ENCODE measurements around the gene GPR137.

The GPR137 gene

GRCh38 chr11:64286801-64287159 lies 1.1 kb downstream of the GPR137 start:
- no peak for DNase-seq (ENCODE audit: low read depth)

- DNase-seq (ENCODE audit: low read depth): no peak
Measured at GRCh38 chr11:64287676-64288352, 2.2 kb downstream of the GPR137 start.

DNA sequence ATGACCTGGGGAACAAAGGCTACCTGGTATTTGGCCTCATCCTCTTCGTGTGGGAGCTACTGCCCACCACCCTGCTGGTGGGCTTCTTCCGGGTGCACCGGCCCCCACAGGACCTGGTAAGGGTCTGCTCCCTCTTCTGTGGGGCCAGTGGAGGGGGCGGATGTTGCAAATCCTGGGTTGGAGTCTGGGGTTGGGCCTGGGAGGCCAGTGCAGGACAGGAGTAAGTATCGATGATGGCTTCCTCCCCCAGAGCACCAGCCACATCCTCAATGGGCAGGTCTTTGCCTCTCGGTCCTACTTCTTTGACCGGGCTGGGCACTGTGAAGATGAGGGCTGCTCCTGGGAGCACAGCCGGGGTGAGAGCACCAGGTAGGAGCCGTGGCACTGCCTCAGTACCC lies 2.7 kb downstream of the GPR137 start:
- DNase-seq (ENCODE audit: low read depth): no peak

DNA sequence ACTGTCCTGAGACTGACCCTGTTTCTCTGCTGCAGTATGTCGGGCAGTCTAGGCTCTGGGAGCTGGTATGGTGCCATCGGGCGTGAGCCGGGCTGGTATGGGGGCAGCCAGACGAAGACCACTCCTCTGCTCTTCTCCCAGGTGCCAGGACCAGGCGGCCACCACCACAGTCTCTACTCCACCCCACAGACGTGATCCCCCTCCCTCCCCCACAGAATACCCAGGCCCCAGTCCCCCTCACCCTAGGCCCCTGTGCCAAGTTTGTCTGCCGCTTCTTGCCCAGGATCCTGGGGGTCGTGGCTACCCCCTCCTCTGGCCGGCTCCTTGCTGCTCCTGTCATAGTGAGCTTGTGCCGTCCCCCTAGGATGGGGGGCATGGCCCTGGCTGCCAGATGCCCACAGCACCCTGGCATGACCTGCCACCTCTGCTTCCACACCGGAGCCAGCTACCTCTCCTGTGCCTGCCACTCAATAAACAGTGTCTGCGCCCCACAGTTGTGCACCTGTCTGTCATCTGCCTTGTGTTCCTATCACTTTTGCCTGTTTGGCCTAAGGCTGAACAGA lies 3.4 kb downstream of the GPR137 start:
- DNase-seq (ENCODE audit: low read depth): no peak

GRCh38 chr11:64290352-64291261 lies 5.0 kb downstream of the GPR137 start:
- no peak for DNase-seq (ENCODE audit: low read depth)

- no peak for DNase-seq (ENCODE audit: low read depth)
Measured at GRCh38 chr11:64291262-64291751, 5.7 kb downstream of the GPR137 start, which contains the start of gene KCNK4. Gene KCNK4 (plus strand): TSS chr11:64291302. CDS start chr11:64293019, 1,717 bp downstream.

- no peak for DNase-seq (ENCODE audit: low read depth)
Measured at GRCh38 chr11:64291752-64292459, 6.3 kb downstream of the GPR137 start.

DNA sequence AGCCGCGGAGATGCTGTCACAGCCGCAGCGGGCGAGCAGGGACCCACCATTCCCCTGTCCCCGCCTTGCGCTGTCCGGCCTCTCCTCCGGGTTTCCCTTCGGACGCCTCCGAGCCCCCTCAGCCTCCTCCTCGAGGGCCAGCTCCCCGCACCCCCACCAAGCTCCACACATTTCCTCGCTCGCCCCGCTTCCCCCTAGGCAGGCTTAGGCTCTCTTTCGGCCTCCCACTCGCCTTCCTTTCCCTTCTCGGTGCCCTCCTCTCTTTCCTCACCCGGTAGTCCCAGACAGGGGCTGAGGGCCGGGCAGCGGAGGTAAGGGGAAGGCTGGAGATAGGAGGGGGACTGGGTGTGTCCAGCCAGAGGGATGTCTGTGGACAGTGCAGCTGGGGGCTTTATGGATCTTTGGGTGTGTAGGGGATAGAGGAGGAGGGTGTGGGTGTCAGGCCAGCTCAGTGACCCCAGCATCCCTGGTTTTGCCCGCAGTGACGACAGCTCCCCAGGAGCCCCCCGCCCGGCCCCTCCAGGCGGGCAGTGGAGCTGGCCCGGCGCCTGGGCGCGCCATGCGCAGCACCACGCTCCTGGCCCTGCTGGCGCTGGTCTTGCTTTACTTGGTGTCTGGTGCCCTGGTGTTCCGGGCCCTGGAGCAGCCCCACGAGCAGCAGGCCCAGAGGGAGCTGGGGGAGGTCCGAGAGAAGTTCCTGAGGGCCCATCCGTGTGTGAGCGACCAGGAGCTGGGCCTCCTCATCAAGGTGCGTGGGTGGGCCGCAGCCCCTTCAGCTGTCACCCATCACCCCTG lies 7.0 kb downstream of the GPR137 start:
- no peak for DNase-seq (ENCODE audit: low read depth)

DNA sequence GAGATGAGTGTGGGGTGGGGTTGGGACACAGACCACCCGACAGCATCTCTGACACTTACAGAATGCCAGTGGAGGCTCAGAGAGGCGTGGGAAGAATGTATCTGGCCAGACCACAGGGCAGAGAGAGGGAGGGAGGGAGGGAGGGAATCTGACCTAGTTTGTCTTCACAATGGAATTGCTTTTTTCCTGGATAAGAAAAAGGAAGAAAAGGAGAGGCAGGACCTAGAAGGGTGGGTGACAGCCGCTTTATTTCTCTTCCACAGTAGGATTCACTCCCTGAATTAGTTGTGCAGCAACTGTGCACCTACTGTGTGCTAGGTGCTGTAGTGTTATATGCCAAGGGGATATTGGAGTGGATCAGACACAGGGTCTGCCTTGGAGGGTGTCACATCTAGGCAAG lies 9.1 kb downstream of the GPR137 start:
- DNase-seq (ENCODE audit: low read depth): no peak

- DNase-seq (ENCODE audit: low read depth): no peak
Measured at GRCh38 chr11:64295760-64296159, 10.1 kb downstream of the GPR137 start.

DNA sequence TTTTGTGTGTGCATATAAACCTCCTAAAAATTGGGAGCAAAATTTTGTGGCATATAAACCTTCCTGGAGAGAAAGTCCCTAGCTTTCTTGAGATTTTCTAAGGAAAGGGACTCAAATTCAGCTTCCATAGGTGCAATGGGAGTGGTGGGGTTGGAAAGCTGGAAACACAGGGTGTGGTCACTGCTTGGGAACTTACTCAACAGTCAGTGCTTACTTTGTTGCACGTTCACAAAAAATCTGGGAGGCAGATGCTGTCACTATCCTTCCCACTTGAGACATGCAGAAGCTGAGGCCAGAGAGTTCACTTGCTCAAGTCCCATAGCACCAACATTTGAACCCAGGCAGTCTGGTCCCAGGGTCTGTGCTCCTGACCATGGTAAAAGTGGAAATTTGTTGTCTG lies 10.6 kb downstream of the GPR137 start:
- DNase-seq (ENCODE audit: low read depth): no peak

GRCh38 chr11:64296830-64297698 lies 11.4 kb downstream of the GPR137 start:
- no peak for DNase-seq (ENCODE audit: low read depth)

DNA sequence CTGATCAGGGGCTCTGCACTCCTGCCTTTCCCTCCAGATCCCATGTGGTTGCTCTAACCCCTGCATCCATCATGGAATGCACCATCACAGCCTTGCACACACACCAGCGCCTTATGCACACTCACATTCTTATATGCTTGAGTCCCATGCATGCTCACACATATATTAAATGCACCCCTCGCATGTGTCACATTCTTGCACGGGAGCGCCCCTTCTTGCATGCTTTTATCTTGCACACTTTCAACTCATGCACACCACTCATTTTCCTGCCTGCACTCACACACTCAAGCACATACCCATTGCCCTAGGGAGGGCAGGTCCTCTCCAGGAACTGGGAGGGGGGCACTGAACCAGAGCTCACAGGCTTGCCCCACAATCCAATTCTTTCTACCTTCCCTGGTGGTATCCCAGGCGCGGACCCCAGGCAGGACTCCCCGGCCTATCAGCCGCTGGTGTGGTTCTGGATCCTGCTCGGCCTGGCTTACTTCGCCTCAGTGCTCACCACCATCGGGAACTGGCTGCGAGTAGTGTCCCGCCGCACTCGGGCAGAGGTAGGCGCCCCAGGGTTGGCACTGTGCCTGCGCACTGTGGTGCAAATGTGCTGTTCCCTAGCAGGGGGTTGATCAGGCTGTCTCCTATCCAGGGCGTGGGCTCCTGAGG lies 12.2 kb downstream of the GPR137 start:
- DNase-seq (ENCODE audit: low read depth): no peak

DNA sequence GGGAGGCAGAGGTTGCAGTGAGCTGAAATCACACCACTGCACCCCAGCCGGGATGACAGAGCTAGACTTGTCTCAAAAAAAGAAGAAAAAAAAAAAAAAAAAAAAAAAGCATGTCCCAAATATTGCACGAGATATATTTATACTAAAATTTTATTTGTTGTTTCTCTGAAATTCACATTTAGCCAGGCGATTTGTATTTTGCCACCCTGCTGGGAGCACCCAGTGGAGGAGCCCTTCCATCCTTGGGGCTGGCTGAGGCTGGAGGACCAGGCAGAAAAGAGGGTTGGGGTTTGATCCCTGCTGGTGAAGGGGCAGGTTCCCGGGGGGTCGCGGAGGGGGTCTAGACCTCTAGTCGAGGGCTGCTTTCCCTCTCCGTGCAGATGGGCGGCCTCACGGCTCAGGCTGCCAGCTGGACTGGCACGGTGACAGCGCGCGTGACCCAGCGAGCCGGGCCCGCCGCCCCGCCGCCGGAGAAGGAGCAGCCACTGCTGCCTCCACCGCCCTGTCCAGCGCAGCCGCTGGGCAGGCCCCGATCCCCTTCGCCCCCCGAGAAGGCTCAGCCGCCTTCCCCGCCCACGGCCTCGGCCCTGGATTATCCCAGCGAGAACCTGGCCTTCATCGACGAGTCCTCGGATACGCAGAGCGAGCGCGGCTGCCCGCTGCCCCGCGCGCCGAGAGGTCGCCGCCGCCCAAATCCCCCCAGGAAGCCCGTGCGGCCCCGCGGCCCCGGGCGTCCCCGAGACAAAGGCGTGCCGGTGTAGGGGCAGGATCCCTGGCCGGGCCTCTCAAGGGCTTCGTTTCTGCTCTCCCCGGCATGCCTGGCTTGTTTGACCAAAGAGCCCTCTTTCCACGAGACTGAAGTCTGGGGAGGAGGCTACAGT lies 13.6 kb downstream of the GPR137 start:
- no peak for DNase-seq (ENCODE audit: low read depth)

GRCh38 chr11:64299847-64300648 lies 14.4 kb downstream of the GPR137 start, which contains the start of gene CATSPERZ:
Gene CATSPERZ (plus strand): TSS chr11:64300358. CDS start chr11:64300411, 53 bp downstream.
- DNase-seq (ENCODE audit: low read depth): no peak

GRCh38 chr11:64303109-64304031 lies 17.7 kb downstream of the GPR137 start:
- no peak for DNase-seq (ENCODE audit: low read depth)

DNA sequence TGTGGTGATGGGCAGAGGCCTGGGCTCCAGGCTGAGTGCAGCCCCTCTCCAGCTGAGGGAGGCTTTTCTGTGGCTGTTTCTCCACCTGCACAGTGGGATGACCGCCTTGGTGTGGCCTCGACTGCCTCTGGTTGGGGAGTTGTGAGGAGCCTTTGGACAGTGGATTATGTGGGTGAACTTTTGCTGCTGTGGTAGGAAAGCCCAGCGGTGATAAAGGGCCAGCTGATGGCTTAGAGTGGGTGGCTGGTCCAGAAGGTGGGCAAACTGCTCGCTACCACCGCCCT lies 18.3 kb downstream of the GPR137 start:
- no peak for DNase-seq (ENCODE audit: low read depth)

All from stimulated activated CD8-positive, alpha-beta memory T cell treated with anti-CD3 and anti-CD28 coated beads, Interleukin-12 subunit alpha, Interleukin-12 subunit beta, amount 100 ng/mL, for 4 hours (primary cell).